Activated CD4-positive, alpha-beta T cell treated with anti-CD3 and anti-CD28 coated beads, Interleukin-2, amount 10 ng/mL, durations not matched to agents 7 days and 5 days (primary cell): Measurements from ENCODE around the gene TMEM250. TPM values are rescaled to one million over a fixed set of nuclear protein-coding genes. Genes with fewer than 3 reads are reported as not detected.
A peak's percentile ranks its signal among the peaks of the same experiment; 100 is the strongest.
"Not testable (repeated sequence)": the region's sequence is repeated elsewhere in the genome, so short reads cannot be mapped to it uniquely, and the experiment has no call there.

Source experiments
- CTCF ChIA-PET: fragments of 350-600 bp; sonication (Branson Sonifier 250); formaldehyde crosslinking; loops from one replicate; lab custom pipeline; 2021; ENCODE audit warnings: antibody characterized with exemption; lab: Charles Lee
- POLR2A ChIA-PET: fragments of 350-600 bp; sonication (Branson Sonifier 250); formaldehyde crosslinking; loops from one replicate; lab custom pipeline; 2021; ENCODE audit warnings: antibody characterized with exemption; lab: Charles Lee
- DNase-seq: peaks from one replicate; pipeline ENCODE4 v3.0.0-alpha.2; 2020
- H3K27ac Mint-ChIP-seq: one replicate; pipeline ENCODE4 v1.8.0; 2021; ENCODE audit warnings: mild to moderate bottlenecking, moderate library complexity, mixed read lengths
- H3K27me3 Mint-ChIP-seq: one replicate; pipeline ENCODE4 v1.8.0; 2021; ENCODE audit warnings: mixed read lengths
- H3K36me3 Mint-ChIP-seq: one replicate; pipeline ENCODE4 v1.8.0; 2021; ENCODE audit warnings: low read depth, mixed read lengths
- H3K4me1 Mint-ChIP-seq: one replicate; pipeline ENCODE4 v1.8.0; 2021; ENCODE audit warnings: mixed read lengths
- H3K4me3 Mint-ChIP-seq: one replicate; pipeline ENCODE4 v1.8.0; 2021; ENCODE audit warnings: mild to moderate bottlenecking, moderate library complexity, mixed read lengths
- H3K9me3 Mint-ChIP-seq: one replicate; pipeline ENCODE4 v1.8.0; 2021; ENCODE audit warnings: mixed read lengths
- total RNA-seq, 2 experiments: library from RNA; stranded (reverse); gene quantifications; one replicate each; pipeline ENCODE4 v1.2.3, GENCODE V29; 2021

Gene TMEM250
- total RNA-seq, 2 experiments from 2014 or later: 50.2 to 56.4 TPM

DNA sequence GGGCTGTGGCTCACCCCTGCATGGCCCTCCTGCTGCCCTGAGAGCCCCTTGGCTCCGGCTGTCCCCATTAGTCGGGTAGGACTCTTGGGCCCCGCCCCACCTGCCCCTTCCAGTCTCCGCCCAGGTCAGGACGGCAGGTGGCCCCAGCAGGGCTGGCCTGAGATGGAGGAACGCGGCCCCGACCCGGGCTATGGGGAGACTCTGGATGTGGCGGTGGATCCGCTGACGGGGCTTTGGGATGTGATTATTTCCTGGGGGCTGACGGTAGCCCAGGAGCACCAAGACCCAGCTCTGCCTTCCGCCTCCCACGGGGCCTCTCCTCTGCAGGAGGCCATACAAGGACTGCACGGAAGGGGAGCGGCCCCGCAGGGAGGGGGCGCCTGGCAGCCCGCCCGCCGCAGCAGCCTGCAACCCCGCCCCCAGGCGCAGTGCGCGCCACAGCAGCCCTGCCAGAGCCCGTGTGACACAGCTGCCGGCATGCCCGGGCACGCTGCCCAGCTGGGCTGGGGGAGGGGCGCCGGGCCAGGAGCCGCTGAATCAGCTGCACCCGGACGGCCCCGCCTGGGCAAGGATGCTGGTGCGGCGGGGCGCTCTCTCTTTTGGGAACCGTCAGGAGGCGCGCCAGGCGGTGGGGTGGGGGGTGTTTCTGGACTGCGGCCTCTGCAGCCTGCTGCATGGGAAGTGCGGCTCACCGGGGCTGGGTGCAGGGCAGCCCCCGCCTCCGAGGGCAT is 9.2 kb downstream of the TMEM250 start:
- Mint-ChIP-seq H3K4me1 (peaks cover 82% of the 10 kb centered on the region), H3K9me3 (no peaks in the 10 kb centered on the region), H3K27me3 (no peaks in the 10 kb centered on the region), H3K4me3 (peak overlapping the region; percentile 88), H3K36me3 (peaks cover 12% of the 10 kb centered on the region), H3K27ac (peak overlapping the region; percentile 97)
- POLR2A ChIA-PET: interaction anchor here (0.6 to 1.0 kb wide), 3 partner anchors 8 to 117 kb away, joined by 3 to 6 read pairs (median 3); no protein-coding TSS in a partner anchor
- CTCF ChIA-PET: interaction anchor here (0.9 to 2.0 kb wide), 6 partner anchors 8 to 142 kb away, joined by 3 to 7 read pairs (median 4); partner anchors contain the start of gene NACC2
- peak; percentile 93 for DNase-seq

- peaks cover 74% of the 10 kb centered on the region for H3K4me1 Mint-ChIP-seq
- H3K9me3 Mint-ChIP-seq: no peaks in the 10 kb centered on the region
- ChIA-PET CTCF (interaction anchor here (0.6 to 1.8 kb wide), 5 partner anchors 9 to 141 kb away, joined by 3 to 7 read pairs (median 4); partner anchors contain the start of gene NACC2), POLR2A (interaction anchor here (0.6 to 1.0 kb wide), 2 partner anchors 9 to 116 kb away, joined by 3 to 6 read pairs; no protein-coding TSS in a partner anchor)
- peak overlapping the region; percentile 89 for H3K27ac Mint-ChIP-seq
- H3K27me3 Mint-ChIP-seq: no peaks in the 10 kb centered on the region
- H3K36me3 Mint-ChIP-seq: peaks cover 9% of the 10 kb centered on the region
- H3K4me3 Mint-ChIP-seq: peak overlapping the region; percentile 82
- no peak for DNase-seq
Measured at GRCh38 chr9:136108648-136109266, 9.9 kb downstream of the TMEM250 start.

GRCh38 chr9:136107953-136108647 is 10.6 kb downstream of the TMEM250 start:
- peak overlapping the region; percentile 82 for H3K4me3 Mint-ChIP-seq
- H3K9me3 Mint-ChIP-seq: no peaks in the 10 kb centered on the region
- peak overlapping the region; percentile 91 for H3K27ac Mint-ChIP-seq
- H3K36me3 Mint-ChIP-seq: peaks cover 2% of the 10 kb centered on the region
- H3K4me1 Mint-ChIP-seq: peaks cover 68% of the 10 kb centered on the region
- ChIA-PET POLR2A (no interaction called here), CTCF (interaction anchor here (0.6 to 1.8 kb wide), 2 partner anchors 9 to 141 kb away, joined by 3 to 5 read pairs; no protein-coding TSS in a partner anchor)
- DNase-seq: no peak
- no peaks in the 10 kb centered on the region for H3K27me3 Mint-ChIP-seq

GRCh38 chr9:136107155-136107952 is 11.3 kb downstream of the TMEM250 start:
- peak; percentile 60 for DNase-seq
- H3K27me3 Mint-ChIP-seq: no peaks in the 10 kb centered on the region
- peak overlapping the region; percentile 91 for H3K27ac Mint-ChIP-seq
- POLR2A ChIA-PET: no interaction called here
- H3K4me1 Mint-ChIP-seq: peaks cover 62% of the 10 kb centered on the region
- peaks cover 2% of the 10 kb centered on the region for H3K36me3 Mint-ChIP-seq
- no peaks in the 10 kb centered on the region for H3K9me3 Mint-ChIP-seq
- CTCF ChIA-PET: interaction anchor here (1.4 to 1.6 kb wide), 2 partner anchors 12 to 15 kb away, joined by 4 to 6 read pairs; partner anchors contain the start of gene NACC2
- H3K4me3 Mint-ChIP-seq: peak overlapping the region; percentile 66

- H3K27me3 Mint-ChIP-seq: no peaks in the 10 kb centered on the region
- H3K27ac Mint-ChIP-seq: peak overlapping the region; percentile 38
- ChIA-PET POLR2A (interaction anchor here (0.7 kb wide), 1 partner anchor 30 kb away, joined by 3 read pairs; no protein-coding TSS in a partner anchor), CTCF (interaction anchor here (0.5 to 1.6 kb wide), 4 partner anchors 10 to 138 kb away, joined by 3 to 6 read pairs (median 4); partner anchors contain the start of gene NACC2)
- no peak overlapping the region for H3K4me3 Mint-ChIP-seq
- peaks cover 2% of the 10 kb centered on the region for H3K36me3 Mint-ChIP-seq
- H3K9me3 Mint-ChIP-seq: no peaks in the 10 kb centered on the region
- DNase-seq: no peak
- H3K4me1 Mint-ChIP-seq: peaks cover 44% of the 10 kb centered on the region
Measured at GRCh38 chr9:136105398-136106135, 13.1 kb downstream of the TMEM250 start.

GRCh38 chr9:136104916-136105315 is 13.8 kb downstream of the TMEM250 start:
- Mint-ChIP-seq H3K4me1 (peaks cover 41% of the 10 kb centered on the region), H3K36me3 (no peaks in the 10 kb centered on the region), H3K27me3 (no peaks in the 10 kb centered on the region), H3K27ac (no peak overlapping the region), H3K9me3 (no peaks in the 10 kb centered on the region), H3K4me3 (no peak overlapping the region)
- DNase-seq: no peak
- POLR2A ChIA-PET: no interaction called here
- CTCF ChIA-PET: no interaction called here

- CTCF ChIA-PET: no interaction called here
- H3K4me3 Mint-ChIP-seq: no peak overlapping the region
- POLR2A ChIA-PET: no interaction called here
- H3K27ac Mint-ChIP-seq: no peak overlapping the region
- H3K27me3 Mint-ChIP-seq: no peaks in the 10 kb centered on the region
- no peaks in the 10 kb centered on the region for H3K9me3 Mint-ChIP-seq
- H3K36me3 Mint-ChIP-seq: no peaks in the 10 kb centered on the region
- no peak for DNase-seq
- peaks cover 40% of the 10 kb centered on the region for H3K4me1 Mint-ChIP-seq
Measured at GRCh38 chr9:136104488-136104800, 14.2 kb downstream of the TMEM250 start.

DNA sequence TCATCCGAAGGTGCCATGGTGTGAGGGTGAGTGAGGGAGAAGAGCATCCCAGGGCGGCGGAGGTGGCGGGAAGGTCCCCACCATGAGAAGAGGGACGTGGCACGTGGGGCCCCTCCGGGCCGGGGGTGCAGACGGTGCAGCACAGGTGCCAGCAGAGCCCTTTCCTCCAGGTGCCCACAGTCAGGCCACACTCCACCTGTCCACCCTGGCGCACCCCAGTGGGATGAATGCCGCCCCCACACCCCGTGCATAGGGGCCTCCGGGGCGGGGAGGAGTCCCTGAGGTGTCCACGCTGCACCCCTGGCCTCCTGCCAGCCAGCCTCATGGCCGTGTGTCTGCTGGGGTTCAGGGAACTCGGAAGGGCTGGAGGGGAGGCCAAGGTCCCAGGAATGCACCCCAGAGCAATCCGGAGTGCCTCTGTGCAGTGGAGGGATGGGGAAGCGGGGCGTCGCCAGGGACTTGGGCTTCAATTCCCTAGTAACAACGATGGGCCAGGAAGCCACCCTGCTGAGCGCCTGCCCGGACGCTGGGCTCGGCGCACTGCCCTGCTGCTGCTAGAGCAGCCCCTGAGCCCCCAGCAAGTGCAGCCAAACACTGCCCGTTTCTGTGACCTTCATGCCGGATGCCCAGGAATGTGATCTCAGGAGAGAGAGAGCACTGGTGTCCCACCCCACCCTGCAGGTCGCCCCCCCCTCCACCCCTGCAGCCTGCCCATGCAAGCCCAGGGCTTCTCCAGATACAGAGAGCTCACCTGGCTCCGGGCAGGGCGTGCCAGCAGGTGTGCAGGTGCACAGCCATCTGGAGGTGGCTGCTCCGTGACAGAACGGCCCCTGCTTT is 14.8 kb downstream of the TMEM250 start:
- Mint-ChIP-seq H3K9me3 (no peaks in the 10 kb centered on the region), H3K4me3 (no peak overlapping the region), H3K4me1 (peaks cover 41% of the 10 kb centered on the region), H3K36me3 (no peaks in the 10 kb centered on the region), H3K27me3 (peaks cover 2% of the 10 kb centered on the region), H3K27ac (no peak overlapping the region)
- no peak for DNase-seq
- ChIA-PET CTCF (no interaction called here), POLR2A (no interaction called here)

GRCh38 chr9:136101615-136102074 is 17.0 kb downstream of the TMEM250 start:
- H3K36me3 Mint-ChIP-seq, H3K9me3 Mint-ChIP-seq, DNase-seq, POLR2A ChIA-PET, H3K27ac Mint-ChIP-seq, H3K4me3 Mint-ChIP-seq, CTCF ChIA-PET, H3K27me3 Mint-ChIP-seq: not testable (repeated sequence)
- peaks cover 27% of the 10 kb centered on the region for H3K4me1 Mint-ChIP-seq

DNA sequence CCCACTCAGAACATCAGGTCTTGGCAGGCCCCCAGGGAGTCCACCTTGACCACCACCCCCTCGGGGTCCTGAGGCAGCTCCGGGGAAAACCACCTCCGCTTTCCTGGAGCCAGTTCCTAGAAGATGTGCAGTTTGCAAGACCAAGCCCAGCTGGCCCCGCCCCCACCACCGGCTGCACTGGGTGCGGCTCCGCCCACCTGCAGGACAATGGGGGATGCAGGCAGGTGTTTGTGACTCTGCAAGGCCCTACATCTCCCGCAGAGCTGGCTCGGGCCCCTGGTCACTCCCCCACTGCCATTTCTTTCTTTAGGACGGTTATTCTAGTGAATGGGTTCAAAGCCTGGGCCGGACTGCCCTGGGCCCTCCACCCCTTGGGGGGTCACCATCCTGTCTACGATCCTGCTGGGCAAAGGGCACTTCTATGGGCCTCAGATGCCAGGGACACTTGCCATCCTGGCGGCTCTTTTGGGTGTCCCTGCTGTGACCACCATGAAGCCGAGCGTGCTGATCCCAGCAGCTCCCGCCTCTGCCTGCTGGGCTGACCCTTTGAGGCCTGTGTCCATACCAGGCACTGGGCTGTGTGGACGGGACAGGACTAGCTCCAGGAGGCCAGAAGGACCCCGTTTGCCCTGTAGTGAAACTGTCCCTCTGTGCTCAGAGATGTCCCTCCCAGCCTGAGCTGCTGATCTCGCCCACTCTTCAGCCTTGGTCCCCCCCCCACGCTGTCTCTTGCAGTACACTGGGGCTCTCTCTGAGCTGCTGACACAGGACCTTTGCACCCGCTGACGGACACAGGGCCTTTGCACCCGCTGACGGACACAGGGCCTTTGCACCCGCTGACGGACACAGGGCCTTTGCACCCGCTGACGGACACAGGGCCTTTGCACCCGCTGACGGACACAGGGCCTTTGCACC is 17.7 kb downstream of the TMEM250 start:
- no peaks in the 10 kb centered on the region for H3K36me3 Mint-ChIP-seq
- no peaks in the 10 kb centered on the region for H3K9me3 Mint-ChIP-seq
- no peak overlapping the region for H3K27ac Mint-ChIP-seq
- ChIA-PET POLR2A (no interaction called here), CTCF (interaction anchor here (1.3 kb wide), 1 partner anchor 22 kb away, joined by 6 read pairs; no protein-coding TSS in a partner anchor)
- peaks cover 7% of the 10 kb centered on the region for H3K27me3 Mint-ChIP-seq
- peaks cover 23% of the 10 kb centered on the region for H3K4me1 Mint-ChIP-seq
- no peak for DNase-seq
- no peak overlapping the region for H3K4me3 Mint-ChIP-seq
